Stimulated activated naive CD4-positive, alpha-beta T cell (primary cell): ENCODE results near the gene PCDHGB3.
"Not testable (repeated sequence)": the region's sequence is repeated elsewhere in the genome, so short reads cannot be mapped to it uniquely, and the experiment has no call there.

Experiments used
- DNase-seq, 6 experiments: peaks; one replicate each; lab custom pipeline; 2025; lab: John Stamatoyannopoulos, UW

Gene PCDHGB3

GRCh38 chr5:141369994-141370848, at the start of gene PCDHGB3:
Gene PCDHGB3 (plus strand): TSS chr5:141370242. CDS start chr5:141370395, 153 bp downstream.
- peak in 3 of 6 experiments; percentile 15 to 31 (median 21) for DNase-seq

- no peak for DNase-seq
Measured at GRCh38 chr5:141322261-141322660, 47.8 kb upstream of the PCDHGB3 start.

GRCh38 chr5:141326088-141326854, 43.8 kb upstream of the PCDHGB3 start:
- peak; percentile 24 to 73 (median 54) for DNase-seq

GRCh38 chr5:141328231-141328630, 41.8 kb upstream of the PCDHGB3 start:
- DNase-seq: no peak

- peak in 1 of 6 experiments; percentile 8 for DNase-seq
Measured at GRCh38 chr5:141330299-141331080, 39.6 kb upstream of the PCDHGB3 start, which contains the start of gene PCDHGA1. Gene PCDHGA1 (plus strand): TSS chr5:141330514.

- not testable (repeated sequence) for DNase-seq
Measured at GRCh38 chr5:141332571-141332970, 37.5 kb upstream of the PCDHGB3 start.

GRCh38 chr5:141338538-141339306, 31.3 kb upstream of the PCDHGB3 start, which contains the start of gene PCDHGA2:
Gene PCDHGA2 (plus strand): TSS chr5:141338760.
- no peak for DNase-seq

GRCh38 chr5:141340781-141341354, 29.2 kb upstream of the PCDHGB3 start:
- DNase-seq: not testable (repeated sequence)

GRCh38 chr5:141342773-141343172, 27.3 kb upstream of the PCDHGB3 start:
- no peak for DNase-seq

- no peak for DNase-seq
Measured at GRCh38 chr5:141343242-141343952, 26.6 kb upstream of the PCDHGB3 start, which contains the start of gene PCDHGA3. Gene PCDHGA3 (plus strand): TSS chr5:141343829. CDS start chr5:141344034, 205 bp downstream.

GRCh38 chr5:141343953-141344463, 26.0 kb upstream of the PCDHGB3 start:
- no peak for DNase-seq

GRCh38 chr5:141345327-141345726, 24.7 kb upstream of the PCDHGB3 start:
- DNase-seq: no peak

GRCh38 chr5:141346017-141346416, 24.0 kb upstream of the PCDHGB3 start:
- DNase-seq: not testable (repeated sequence)

- DNase-seq: peak in 2 of 6 experiments; percentile 17 to 18
Measured at GRCh38 chr5:141349917-141350619, 20.0 kb upstream of the PCDHGB3 start, which contains the start of gene PCDHGB1. Gene PCDHGB1 (plus strand): TSS chr5:141350099. CDS start chr5:141350261, 162 bp downstream.

GRCh38 chr5:141351591-141351990, 18.5 kb upstream of the PCDHGB3 start:
- DNase-seq: no peak

- DNase-seq: no peak
Measured at GRCh38 chr5:141354900-141355469, 15.1 kb upstream of the PCDHGB3 start, which contains the start of gene PCDHGA4. Gene PCDHGA4 (plus strand): TSS chr5:141355021. CDS start chr5:141355108, 87 bp downstream.

- no peak for DNase-seq
Measured at GRCh38 chr5:141355641-141356040, 14.4 kb upstream of the PCDHGB3 start.

- DNase-seq: no peak
Measured at GRCh38 chr5:141356133-141356532, 13.9 kb upstream of the PCDHGB3 start.
